Measurements from ENCODE around the gene OR51G1.
"Not testable (repeated sequence)": the region's sequence is repeated elsewhere in the genome, so short reads cannot be mapped to it uniquely, and the experiment has no call there.

OR51G1 gene

DNA sequence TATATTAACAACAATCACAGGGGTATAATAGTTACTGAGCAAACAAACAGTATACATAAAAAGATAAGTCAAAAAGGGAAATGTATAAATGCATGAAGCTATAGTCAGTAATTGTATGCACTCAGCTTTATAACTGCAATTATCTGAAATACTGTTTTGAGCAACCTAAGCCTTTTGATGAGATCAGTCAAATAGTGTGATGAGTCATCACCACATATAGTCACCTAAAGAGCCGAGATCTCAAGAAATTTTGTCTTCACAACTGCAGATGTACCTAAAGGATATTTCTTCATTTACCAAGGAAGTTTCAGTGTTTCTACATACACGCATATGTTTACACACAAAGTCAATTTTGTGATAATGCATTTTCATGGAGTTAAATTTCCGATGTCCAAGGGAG is 36.7 kb upstream of the OR51G1 start:
- no peak for ATAC-seq
- no peak for TF ChIP-seq ZFP3 (CRISPR knock-in tag; IDR thresholded peaks at IDR 0.05)
- no peak for TF ChIP-seq BACH2 (CRISPR knock-in tag; IDR thresholded peaks at IDR 0.05; ENCODE audit: borderline replicate concordance)
- TF ChIP-seq CSDC2 (CRISPR knock-in tag; IDR thresholded peaks at IDR 0.05) = no peak
- TF ChIP-seq ZNF8 (CRISPR knock-in tag; IDR thresholded peaks at IDR 0.05) = no peak
- no peak for TF ChIP-seq ZNF70 (CRISPR knock-in tag; IDR thresholded peaks at IDR 0.05)
- TF ChIP-seq, protein P1, sequence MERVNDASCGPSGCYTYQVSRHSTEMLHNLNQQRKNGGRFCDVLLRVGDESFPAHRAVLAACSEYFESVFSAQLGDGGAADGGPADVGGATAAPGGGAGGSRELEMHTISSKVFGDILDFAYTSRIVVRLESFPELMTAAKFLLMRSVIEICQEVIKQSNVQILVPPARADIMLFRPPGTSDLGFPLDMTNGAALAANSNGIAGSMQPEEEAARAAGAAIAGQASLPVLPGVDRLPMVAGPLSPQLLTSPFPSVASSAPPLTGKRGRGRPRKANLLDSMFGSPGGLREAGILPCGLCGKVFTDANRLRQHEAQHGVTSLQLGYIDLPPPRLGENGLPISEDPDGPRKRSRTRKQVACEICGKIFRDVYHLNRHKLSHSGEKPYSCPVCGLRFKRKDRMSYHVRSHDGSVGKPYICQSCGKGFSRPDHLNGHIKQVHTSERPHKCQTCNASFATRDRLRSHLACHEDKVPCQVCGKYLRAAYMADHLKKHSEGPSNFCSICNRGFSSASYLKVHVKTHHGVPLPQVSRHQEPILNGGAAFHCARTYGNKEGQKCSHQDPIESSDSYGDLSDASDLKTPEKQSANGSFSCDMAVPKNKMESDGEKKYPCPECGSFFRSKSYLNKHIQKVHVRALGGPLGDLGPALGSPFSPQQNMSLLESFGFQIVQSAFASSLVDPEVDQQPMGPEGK (CRISPR knock-in tag; IDR thresholded peaks at IDR 0.05; ENCODE audit: borderline replicate concordance) = no peak
- TF ChIP-seq TOX (CRISPR knock-in tag; IDR thresholded peaks at IDR 0.05; ENCODE audit: borderline replicate concordance) = no peak
- TF ChIP-seq, protein P2, sequence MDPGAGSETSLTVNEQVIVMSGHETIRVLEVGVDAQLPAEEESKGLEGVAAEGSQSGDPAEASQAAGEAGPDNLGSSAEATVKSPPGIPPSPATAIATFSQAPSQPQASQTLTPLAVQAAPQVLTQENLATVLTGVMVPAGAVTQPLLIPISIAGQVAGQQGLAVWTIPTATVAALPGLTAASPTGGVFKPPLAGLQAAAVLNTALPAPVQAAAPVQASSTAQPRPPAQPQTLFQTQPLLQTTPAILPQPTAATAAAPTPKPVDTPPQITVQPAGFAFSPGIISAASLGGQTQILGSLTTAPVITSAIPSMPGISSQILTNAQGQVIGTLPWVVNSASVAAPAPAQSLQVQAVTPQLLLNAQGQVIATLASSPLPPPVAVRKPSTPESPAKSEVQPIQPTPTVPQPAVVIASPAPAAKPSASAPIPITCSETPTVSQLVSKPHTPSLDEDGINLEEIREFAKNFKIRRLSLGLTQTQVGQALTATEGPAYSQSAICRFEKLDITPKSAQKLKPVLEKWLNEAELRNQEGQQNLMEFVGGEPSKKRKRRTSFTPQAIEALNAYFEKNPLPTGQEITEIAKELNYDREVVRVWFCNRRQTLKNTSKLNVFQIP (CRISPR knock-in tag; IDR thresholded peaks at IDR 0.05; ENCODE audit: borderline replicate concordance, low read depth) = no peak

DNA sequence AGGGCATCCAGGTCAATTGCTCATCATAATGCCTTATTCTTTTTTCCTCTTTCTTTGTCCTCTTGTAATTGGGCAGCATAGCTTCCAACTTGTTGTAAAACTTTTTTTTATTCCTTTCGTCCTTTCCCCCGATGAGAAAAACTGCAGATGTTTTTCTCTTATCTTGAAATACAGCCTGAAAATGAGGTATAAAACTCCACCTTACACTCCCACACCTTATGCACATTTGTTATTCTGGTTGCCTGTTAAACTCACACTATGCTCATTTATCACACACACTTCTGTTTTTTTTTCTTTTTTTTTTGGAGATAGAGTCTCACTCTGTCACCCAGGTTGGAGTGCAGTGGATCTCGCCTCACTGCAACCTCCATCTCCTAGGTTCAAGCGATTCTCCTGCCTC is 33.3 kb upstream of the OR51G1 start:
- TF ChIP-seq BACH2 (CRISPR knock-in tag; IDR thresholded peaks at IDR 0.05; ENCODE audit: borderline replicate concordance) = no peak
- no peak for TF ChIP-seq PPARA (CRISPR knock-in tag; IDR thresholded peaks at IDR 0.05; ENCODE audit: borderline replicate concordance)
- TF ChIP-seq, protein P2 (CRISPR knock-in tag; IDR thresholded peaks at IDR 0.05; ENCODE audit: borderline replicate concordance, low read depth) = no peak
- TF ChIP-seq, protein P1 (CRISPR knock-in tag; IDR thresholded peaks at IDR 0.05; ENCODE audit: borderline replicate concordance) = no peak
- TF ChIP-seq, protein P3, sequence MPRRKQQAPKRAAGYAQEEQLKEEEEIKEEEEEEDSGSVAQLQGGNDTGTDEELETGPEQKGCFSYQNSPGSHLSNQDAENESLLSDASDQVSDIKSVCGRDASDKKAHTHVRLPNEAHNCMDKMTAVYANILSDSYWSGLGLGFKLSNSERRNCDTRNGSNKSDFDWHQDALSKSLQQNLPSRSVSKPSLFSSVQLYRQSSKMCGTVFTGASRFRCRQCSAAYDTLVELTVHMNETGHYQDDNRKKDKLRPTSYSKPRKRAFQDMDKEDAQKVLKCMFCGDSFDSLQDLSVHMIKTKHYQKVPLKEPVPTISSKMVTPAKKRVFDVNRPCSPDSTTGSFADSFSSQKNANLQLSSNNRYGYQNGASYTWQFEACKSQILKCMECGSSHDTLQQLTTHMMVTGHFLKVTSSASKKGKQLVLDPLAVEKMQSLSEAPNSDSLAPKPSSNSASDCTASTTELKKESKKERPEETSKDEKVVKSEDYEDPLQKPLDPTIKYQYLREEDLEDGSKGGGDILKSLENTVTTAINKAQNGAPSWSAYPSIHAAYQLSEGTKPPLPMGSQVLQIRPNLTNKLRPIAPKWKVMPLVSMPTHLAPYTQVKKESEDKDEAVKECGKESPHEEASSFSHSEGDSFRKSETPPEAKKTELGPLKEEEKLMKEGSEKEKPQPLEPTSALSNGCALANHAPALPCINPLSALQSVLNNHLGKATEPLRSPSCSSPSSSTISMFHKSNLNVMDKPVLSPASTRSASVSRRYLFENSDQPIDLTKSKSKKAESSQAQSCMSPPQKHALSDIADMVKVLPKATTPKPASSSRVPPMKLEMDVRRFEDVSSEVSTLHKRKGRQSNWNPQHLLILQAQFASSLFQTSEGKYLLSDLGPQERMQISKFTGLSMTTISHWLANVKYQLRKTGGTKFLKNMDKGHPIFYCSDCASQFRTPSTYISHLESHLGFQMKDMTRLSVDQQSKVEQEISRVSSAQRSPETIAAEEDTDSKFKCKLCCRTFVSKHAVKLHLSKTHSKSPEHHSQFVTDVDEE (CRISPR knock-in tag; IDR thresholded peaks at IDR 0.05) = no peak
- no peak for TF ChIP-seq ZNF8 (CRISPR knock-in tag; IDR thresholded peaks at IDR 0.05)
- TF ChIP-seq ISL1 (CRISPR knock-in tag; IDR thresholded peaks at IDR 0.05) = no peak
- no peak for TF ChIP-seq ZNF565 (CRISPR knock-in tag; conservative IDR thresholded peaks at IDR 0.05; ENCODE audit: low read depth)
- TF ChIP-seq, protein P4, sequence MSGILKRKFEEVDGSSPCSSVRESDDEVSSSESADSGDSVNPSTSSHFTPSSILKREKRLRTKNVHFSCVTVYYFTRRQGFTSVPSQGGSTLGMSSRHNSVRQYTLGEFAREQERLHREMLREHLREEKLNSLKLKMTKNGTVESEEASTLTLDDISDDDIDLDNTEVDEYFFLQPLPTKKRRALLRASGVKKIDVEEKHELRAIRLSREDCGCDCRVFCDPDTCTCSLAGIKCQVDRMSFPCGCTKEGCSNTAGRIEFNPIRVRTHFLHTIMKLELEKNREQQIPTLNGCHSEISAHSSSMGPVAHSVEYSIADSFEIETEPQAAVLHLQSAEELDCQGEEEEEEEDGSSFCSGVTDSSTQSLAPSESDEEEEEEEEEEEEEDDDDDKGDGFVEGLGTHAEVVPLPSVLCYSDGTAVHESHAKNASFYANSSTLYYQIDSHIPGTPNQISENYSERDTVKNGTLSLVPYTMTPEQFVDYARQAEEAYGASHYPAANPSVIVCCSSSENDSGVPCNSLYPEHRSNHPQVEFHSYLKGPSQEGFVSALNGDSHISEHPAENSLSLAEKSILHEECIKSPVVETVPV (CRISPR knock-in tag; IDR thresholded peaks at IDR 0.05) = no peak
- ATAC-seq = no peak

DNA sequence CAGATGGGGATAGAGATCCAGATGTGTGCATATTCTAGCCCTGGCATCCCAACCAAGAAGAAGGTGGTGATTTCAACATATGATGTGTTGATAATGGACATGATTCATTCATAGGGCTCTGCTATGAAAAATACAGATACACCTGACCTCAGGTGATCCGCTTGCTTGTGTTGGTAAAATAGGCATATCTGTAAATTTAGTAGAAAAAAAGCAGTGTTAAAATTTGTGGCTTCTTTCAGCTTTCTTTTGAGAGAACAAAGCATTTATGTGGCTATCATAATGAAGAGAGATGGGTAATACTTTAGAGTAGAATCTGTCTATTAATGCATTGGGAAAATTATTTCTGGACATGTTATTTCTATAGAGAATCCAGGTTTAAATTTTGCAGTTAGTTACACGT is 31.5 kb upstream of the OR51G1 start, which contains the start of gene OR51A2:
Gene OR51A2, minus strand, starts transcription at position 101 of the 400 bp plus-strand sequence. Its CDS starts 0 bp downstream, at position 101.
- not testable (repeated sequence) for ATAC-seq

DNA sequence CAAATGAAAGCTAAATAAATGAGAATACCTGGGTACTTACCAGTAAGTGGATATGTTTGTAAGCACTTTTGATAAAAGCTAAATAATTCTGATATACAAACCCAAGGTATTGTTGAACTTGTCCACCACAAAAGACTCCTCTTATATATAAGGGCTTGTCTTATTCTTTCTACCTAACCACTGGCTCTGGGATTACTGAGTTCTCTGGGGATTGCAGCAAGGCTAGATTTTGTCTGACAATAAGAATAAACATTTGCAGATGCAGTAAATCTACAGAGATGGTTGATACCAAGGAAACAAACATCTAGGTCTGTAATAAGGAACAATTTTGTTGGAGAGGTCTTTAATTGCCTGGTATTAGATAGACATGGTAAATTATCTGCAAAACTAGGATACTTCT is 23.4 kb upstream of the OR51G1 start, which contains the start of gene OR51A4:
Gene OR51A4, minus strand, starts transcription at position 101 of the 400 bp plus-strand sequence. CDS start 505 bp downstream, outside the sequence.
- ATAC-seq = no peak
- no peak for TF ChIP-seq TCF4 (CRISPR knock-in tag; IDR thresholded peaks at IDR 0.05; ENCODE audit: borderline replicate concordance)
- TF ChIP-seq RARB (CRISPR knock-in tag; IDR thresholded peaks at IDR 0.05) = no peak
- TF ChIP-seq TOX (CRISPR knock-in tag; IDR thresholded peaks at IDR 0.05; ENCODE audit: borderline replicate concordance) = no peak
- TF ChIP-seq ZNF565 (CRISPR knock-in tag; conservative IDR thresholded peaks at IDR 0.05; ENCODE audit: low read depth) = no peak
- TF ChIP-seq ISL1 (CRISPR knock-in tag; IDR thresholded peaks at IDR 0.05) = no peak
- no peak for TF ChIP-seq GLIS3 (CRISPR knock-in tag; IDR thresholded peaks at IDR 0.05)
